NT2/D1 (cell line): Measurements from ENCODE around the gene C1RL.

Experiments used
- YY1 ChIP-seq: IDR thresholded peaks from 2 replicates; pipeline ENCODE4 v1.6.1; 2011; ENCODE audit not compliant: insufficient read length, insufficient read depth
- ZNF274 ChIP-seq: IDR thresholded peaks from 2 replicates; pipeline ENCODE4 v1.6.1; 2011; ENCODE audit warnings: mild to moderate bottlenecking, low read depth, low read length

DNA sequence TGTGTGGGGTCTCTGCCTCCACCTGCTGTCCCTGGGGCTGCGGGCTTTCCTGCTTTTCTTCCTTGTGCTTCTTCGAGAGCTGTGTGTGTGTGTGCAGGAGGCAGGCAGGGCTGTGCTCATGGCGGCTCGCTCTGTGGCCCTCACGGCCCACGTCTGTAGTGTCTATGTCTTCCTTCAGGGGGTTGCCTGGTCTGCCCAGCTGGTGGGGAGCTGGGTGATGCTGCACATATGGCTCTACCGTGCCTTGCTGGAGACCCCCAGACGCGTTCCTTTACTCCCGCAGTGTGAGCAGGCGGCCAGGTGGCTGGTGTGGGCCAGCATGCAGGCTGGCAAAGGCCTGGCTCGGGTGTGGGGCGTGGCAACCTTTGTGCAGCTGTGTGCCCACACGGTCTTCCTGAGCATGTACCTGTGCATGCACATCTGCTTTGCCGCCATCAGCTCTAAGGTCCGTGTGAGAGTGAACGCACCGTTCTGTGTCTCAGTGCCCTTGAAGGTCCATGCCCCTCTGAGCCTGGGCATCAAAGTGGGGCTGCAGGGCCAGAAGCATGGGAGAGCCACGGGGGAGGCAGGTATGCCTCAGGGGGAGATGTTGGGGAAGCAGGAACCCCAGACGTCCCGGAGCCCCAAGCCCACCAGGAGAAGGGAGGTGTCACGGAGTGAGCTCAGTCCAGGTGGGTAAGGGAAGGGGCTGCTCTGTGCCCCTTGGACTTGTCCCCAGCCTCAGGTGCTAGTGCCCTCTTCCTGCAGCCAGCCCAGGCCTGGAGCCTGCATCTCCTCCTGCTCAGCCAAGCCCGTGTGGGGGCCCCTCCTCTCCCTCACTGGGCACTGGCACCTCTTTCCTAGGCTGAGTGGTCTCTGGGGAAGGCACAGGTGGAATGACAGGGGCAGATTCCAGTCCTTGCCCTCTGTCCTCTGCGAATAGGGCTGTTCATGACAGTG, 47.5 kb upstream of the C1RL start:
- TF ChIP-seq ZNF274 (no peak), YY1 (no peak)
